Measurements from ENCODE around the gene MYO1H.

GRCh38 chr12:109436188-109436560 lies 88.5 kb downstream of the MYO1H start:
- no peak for TF ChIP-seq CTCF (IDR thresholded peaks at IDR 0.05)
- TF ChIP-seq POLR2A (IDR thresholded peaks at IDR 0.05) = no peak

Measured in uterus (tissue), 2 donors.